ENCODE data around the gene XPC.

The XPC gene

GRCh38 chr3:14212032-14212431, 33.6 kb upstream of the XPC start:
- Histone ChIP-seq H3K4me3 (no peak overlapping the region), H3K27ac (no peak overlapping the region)
- DNase-seq (ENCODE audit: low spot score): no peak
- TF ChIP-seq CTCF (IDR thresholded peaks at IDR 0.05): no peak

- no peak for TF ChIP-seq CTCF (IDR thresholded peaks at IDR 0.05)
- Histone ChIP-seq H3K27ac (no peak overlapping the region), H3K4me3 (no peak overlapping the region)
- DNase-seq (ENCODE audit: low spot score): no peak
Measured at GRCh38 chr3:14211621-14212020, 33.2 kb upstream of the XPC start.

- DNase-seq (ENCODE audit: low spot score): no peak
- H3K27ac ChIP-seq: no peak overlapping the region
- H3K4me3 ChIP-seq: no peak overlapping the region
- TF ChIP-seq CTCF (IDR thresholded peaks at IDR 0.05): no peak
Measured at GRCh38 chr3:14210843-14211594, 32.6 kb upstream of the XPC start.

- no peak for TF ChIP-seq CTCF (IDR thresholded peaks at IDR 0.05)
- Histone ChIP-seq H3K27ac (no peak overlapping the region), H3K4me3 (no peak overlapping the region)
- no peak for DNase-seq (ENCODE audit: low spot score)
Measured at GRCh38 chr3:14210290-14210688, 31.9 kb upstream of the XPC start.

GRCh38 chr3:14209581-14210289, 31.3 kb upstream of the XPC start:
- TF ChIP-seq CTCF (IDR thresholded peaks at IDR 0.05): no peak
- Histone ChIP-seq H3K4me3 (no peak overlapping the region), H3K27ac (no peak overlapping the region)
- DNase-seq (ENCODE audit: low spot score): no peak

GRCh38 chr3:14208977-14209394, 30.6 kb upstream of the XPC start:
- H3K4me3 ChIP-seq: no peak overlapping the region
- H3K27ac ChIP-seq: no peak overlapping the region
- no peak for DNase-seq (ENCODE audit: low spot score)
- TF ChIP-seq CTCF (IDR thresholded peaks at IDR 0.05): no peak

- no peak overlapping the region for H3K4me3 ChIP-seq
- TF ChIP-seq CTCF (IDR thresholded peaks at IDR 0.05): no peak
- no peak for DNase-seq (ENCODE audit: low spot score)
- H3K27ac ChIP-seq: no peak overlapping the region
Measured at GRCh38 chr3:14208168-14208567, 29.8 kb upstream of the XPC start.
